Measurements from ENCODE around the gene RBPJ.
A peak's percentile ranks its signal among the peaks of the same experiment; 100 is the strongest.

The RBPJ gene

DNA sequence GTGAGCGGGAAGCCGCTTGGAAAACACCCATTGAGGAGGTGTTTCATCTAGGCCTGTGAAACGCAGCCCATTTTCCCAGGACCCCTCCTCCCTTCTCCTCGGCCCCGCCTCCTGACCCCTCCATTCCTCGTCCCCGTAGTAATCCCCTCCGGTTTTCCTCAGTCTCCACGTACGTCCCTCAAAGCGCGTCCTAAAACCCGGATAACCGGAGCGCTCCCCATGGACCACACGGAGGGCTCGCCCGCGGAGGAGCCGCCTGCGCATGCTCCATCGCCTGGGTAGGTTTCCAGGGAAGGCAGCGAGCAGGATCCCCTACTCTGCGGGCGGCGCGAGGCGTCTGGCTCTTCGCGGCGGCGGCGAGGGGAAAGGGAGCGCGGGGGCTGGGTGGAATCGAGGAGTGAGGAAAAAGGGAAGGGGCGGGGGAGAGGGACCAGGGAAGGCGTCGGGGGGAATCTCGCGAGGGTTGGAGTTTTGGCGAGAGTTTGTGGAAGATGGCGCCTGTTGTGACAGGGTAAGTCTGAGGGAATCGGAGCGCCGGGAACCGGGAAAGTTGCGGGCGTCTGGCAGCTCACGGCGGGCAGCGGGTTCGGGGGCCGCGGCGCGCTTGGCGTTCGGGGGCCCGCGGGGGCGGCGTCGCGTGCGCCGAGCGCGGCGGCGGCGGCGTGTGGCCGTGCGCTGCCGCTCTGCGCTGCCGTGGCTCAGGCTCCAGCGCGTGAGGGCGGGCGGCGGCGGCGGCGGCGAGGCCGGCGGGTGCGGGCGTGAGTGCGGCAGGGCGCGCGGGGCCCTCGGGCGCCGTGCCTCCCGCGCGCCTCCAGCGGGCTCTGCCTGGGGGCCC lies at the start of gene RBPJ:
TSS of gene RBPJ (plus strand) at position 477 of the 835 bp plus-strand sequence. CDS start at position 492, 15 bp downstream.
- no peak for FAIRE-seq
- peak; percentile 64 for DNase-seq (ENCODE audit: insufficient read length, low spot score)
- TF ChIP-seq, protein P1, sequence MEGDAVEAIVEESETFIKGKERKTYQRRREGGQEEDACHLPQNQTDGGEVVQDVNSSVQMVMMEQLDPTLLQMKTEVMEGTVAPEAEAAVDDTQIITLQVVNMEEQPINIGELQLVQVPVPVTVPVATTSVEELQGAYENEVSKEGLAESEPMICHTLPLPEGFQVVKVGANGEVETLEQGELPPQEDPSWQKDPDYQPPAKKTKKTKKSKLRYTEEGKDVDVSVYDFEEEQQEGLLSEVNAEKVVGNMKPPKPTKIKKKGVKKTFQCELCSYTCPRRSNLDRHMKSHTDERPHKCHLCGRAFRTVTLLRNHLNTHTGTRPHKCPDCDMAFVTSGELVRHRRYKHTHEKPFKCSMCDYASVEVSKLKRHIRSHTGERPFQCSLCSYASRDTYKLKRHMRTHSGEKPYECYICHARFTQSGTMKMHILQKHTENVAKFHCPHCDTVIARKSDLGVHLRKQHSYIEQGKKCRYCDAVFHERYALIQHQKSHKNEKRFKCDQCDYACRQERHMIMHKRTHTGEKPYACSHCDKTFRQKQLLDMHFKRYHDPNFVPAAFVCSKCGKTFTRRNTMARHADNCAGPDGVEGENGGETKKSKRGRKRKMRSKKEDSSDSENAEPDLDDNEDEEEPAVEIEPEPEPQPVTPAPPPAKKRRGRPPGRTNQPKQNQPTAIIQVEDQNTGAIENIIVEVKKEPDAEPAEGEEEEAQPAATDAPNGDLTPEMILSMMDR (IDR thresholded peaks at IDR 0.05; ENCODE audit: insufficient read depth, missing control alignments), result no peak

DNA sequence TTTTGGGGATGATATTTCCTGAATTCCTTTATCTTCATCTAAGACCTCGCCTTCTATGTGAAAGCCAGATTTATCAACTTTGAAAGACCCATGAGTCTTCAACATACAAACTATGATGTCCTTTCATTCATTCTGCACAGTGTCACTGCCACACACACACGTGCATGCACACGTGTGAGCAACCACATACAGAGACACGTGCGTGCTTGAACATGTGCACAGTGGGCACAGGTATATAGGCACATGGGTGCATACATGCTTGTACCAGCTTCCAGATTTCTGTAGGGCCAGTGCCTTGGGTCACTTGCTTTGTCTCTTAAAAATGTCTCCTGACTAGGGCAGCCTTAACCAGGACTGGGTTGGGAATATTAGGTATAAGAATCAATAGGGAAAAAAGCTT lies 49.1 kb upstream of the RBPJ start:
- TF ChIP-seq, protein P1 (IDR thresholded peaks at IDR 0.05; ENCODE audit: insufficient read depth, missing control alignments), result no peak
- DNase-seq (ENCODE audit: insufficient read length, low spot score), result no peak
- FAIRE-seq, result no peak

GRCh38 chr4:26272654-26273615 lies 47.9 kb upstream of the RBPJ start:
- no peak for FAIRE-seq

DNA sequence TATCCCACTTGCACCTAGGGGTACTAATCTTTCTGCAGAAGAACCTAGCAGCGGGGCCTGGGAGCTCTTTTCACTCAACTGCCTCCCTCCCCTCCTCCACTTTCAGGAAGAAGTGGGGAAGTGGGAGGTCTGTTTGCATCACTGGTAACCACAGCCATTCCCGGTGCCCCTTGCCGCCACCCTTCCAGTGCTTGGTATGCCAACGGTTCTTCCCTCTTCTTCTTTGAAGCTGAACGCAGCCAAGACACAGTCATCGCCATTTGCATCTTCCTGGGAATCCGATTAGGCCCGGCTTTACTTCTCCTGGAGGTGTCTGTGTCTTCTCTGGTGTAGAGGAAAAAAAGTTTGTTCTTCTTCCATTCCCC lies 47.2 kb upstream of the RBPJ start:
- TF ChIP-seq, protein P1 (IDR thresholded peaks at IDR 0.05; ENCODE audit: insufficient read depth, missing control alignments), result no peak
- FAIRE-seq (no peak), DNase-seq (ENCODE audit: insufficient read length, low spot score) (no peak)

More at GRCh38 chr4:26272654-26273615, 47.9 kb upstream of the RBPJ start:
- TF ChIP-seq, protein P1 (IDR thresholded peaks at IDR 0.05; ENCODE audit: insufficient read depth, missing control alignments), result no peak
- no peak for DNase-seq (ENCODE audit: insufficient read length, low spot score)

GRCh38 chr4:26275281-26275680 lies 45.5 kb upstream of the RBPJ start:
- DNase-seq (ENCODE audit: insufficient read length, low spot score) (no peak), FAIRE-seq (no peak)
- TF ChIP-seq, protein P1 (IDR thresholded peaks at IDR 0.05; ENCODE audit: insufficient read depth, missing control alignments), result no peak

GRCh38 chr4:26279446-26279845 lies 41.4 kb upstream of the RBPJ start:
- no peak for FAIRE-seq
- TF ChIP-seq, protein P1 (IDR thresholded peaks at IDR 0.05; ENCODE audit: insufficient read depth, missing control alignments), result no peak
- no peak for DNase-seq (ENCODE audit: insufficient read length, low spot score)

All from D721Med (cell line).